ENCODE results near the gene TMEM184A. TPM values are rescaled to one million over a fixed set of nuclear protein-coding genes. Genes with fewer than 3 reads are reported as not detected.

Gene TMEM184A
- total RNA-seq, 2 donors from 2014 or later = 35.8 to 54.3 TPM

DNA sequence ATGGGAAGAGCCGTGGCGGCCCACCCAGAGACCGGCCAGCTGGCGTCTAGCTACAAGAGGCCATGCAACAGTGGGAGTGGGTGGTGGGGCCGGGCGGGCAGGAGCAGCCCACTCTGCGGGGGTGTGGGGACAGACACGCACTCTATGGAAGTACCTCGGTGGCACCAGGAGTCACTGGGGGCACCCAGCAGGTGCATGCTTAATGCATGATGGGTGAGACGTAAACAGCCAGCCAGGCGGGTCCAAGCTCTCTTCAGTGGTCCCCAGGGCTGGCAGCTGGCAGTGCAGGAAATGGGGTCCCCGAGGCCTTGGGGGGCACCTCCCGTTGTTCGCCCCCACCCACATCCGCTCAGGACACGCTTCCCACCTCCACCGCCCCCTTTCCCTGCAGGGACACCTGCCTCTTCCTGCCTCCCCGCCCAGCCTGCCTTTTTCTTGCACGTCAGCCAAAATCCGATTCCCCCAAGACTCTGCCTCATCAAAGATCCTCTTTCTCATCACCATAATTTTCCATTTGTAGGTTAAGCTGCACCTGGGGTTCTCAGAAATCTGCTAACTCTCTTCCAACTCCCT lies 36.4 kb upstream of the TMEM184A start:
- Histone ChIP-seq H3K27me3 (no peaks in the 10 kb centered on the region), H3K36me3 (no peaks in the 10 kb centered on the region), H3K4me3 (no peak overlapping the region), H3K27ac (no peak overlapping the region), H3K9me3 (no peaks in the 10 kb centered on the region), H3K9ac (ENCODE audit: low read depth in 2 of 2, low read length in 2 of 2) (no peak overlapping the region), H3K4me1 (no peaks in the 10 kb centered on the region)
- TF ChIP-seq, protein P1, sequence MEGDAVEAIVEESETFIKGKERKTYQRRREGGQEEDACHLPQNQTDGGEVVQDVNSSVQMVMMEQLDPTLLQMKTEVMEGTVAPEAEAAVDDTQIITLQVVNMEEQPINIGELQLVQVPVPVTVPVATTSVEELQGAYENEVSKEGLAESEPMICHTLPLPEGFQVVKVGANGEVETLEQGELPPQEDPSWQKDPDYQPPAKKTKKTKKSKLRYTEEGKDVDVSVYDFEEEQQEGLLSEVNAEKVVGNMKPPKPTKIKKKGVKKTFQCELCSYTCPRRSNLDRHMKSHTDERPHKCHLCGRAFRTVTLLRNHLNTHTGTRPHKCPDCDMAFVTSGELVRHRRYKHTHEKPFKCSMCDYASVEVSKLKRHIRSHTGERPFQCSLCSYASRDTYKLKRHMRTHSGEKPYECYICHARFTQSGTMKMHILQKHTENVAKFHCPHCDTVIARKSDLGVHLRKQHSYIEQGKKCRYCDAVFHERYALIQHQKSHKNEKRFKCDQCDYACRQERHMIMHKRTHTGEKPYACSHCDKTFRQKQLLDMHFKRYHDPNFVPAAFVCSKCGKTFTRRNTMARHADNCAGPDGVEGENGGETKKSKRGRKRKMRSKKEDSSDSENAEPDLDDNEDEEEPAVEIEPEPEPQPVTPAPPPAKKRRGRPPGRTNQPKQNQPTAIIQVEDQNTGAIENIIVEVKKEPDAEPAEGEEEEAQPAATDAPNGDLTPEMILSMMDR (IDR thresholded peaks at IDR 0.05) = no peak
- intact Hi-C loops (cut with DNase I) = no loop called here
- DNase-seq = no peak

DNA sequence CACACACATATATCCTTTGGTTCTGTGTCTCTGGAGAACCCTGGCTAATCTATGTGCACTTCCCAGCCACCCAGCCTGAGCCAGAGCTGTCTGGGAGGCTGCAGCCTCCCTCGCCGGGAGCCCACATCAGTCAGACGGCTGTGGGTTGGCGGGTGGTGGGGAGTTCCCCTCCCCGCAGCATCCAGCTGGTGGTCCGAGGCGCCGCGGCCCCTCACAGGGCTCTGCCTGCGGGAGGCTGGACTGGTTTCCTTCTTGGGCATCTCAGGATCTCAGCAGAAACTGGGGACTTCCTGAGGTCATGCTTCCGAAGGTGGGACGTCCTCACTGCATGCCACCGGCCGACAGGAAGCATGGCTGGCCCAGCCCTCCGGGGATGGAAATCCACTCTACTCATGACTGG lies 35.9 kb upstream of the TMEM184A start:
- intact Hi-C loops (cut with DNase I) = no loop called here
- no peak overlapping the region for H3K4me3 ChIP-seq
- H3K27me3 ChIP-seq = no peaks in the 10 kb centered on the region

DNA sequence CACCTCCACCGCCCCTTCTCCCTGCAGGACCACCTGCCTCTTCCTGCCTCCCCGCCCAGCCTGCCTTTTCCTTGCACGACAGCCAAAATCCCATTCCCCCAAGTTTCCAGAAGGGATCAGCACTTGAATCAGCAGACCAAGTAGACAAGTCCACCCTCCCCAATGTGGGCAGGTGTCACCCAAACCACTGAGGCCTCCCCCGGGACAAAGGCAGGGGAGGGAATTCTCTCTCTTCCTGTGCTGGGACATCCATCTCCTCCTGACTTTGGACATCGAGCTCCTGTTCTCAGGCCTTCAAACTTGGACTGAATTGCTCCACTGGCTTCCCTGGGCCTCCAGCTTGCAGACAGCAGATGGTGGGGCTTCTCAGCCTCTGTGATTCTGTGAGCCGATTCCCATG lies 35.4 kb upstream of the TMEM184A start:
- Histone ChIP-seq H3K9ac (ENCODE audit: low read depth in 2 of 2, low read length in 2 of 2) (no peak overlapping the region), H3K9me3 (no peaks in the 10 kb centered on the region), H3K36me3 (no peaks in the 10 kb centered on the region), H3K4me3 (no peak overlapping the region), H3K4me1 (no peaks in the 10 kb centered on the region), H3K27ac (no peak overlapping the region), H3K27me3 (no peaks in the 10 kb centered on the region)
- intact Hi-C loops (cut with DNase I) = no loop called here
- DNase-seq = no peak
- TF ChIP-seq, protein P1 (IDR thresholded peaks at IDR 0.05) = no peak

More for the DNA sequence above, 35.9 kb upstream of the TMEM184A start:
- H3K36me3 ChIP-seq = no peaks in the 10 kb centered on the region
- no peaks in the 10 kb centered on the region for H3K9me3 ChIP-seq
- TF ChIP-seq, protein P1 (IDR thresholded peaks at IDR 0.05) = no peak
- no peaks in the 10 kb centered on the region for H3K4me1 ChIP-seq
- H3K9ac ChIP-seq (ENCODE audit: low read depth in 2 of 2, low read length in 2 of 2) = no peak overlapping the region
- DNase-seq = no peak
- no peak overlapping the region for H3K27ac ChIP-seq

DNA sequence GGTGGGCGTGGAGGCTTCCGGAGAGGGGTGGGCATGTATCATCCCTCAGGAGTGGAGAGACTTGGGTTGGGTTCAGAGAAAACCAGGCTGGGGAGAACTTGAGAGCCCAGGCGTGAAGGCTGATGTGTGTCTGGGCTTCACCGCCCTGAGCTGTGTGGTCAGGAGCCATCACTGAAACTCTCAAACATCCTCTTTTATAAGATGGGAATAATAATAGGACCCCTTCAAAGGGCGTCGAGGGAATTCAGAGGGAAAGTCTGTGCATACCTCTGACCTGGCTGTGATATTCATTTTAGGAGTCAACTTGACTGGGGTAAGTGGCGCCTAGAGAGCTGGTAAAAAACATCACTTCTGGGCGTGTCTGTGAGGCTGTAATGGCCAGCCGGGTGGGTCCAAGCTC lies 34.9 kb upstream of the TMEM184A start:
- H3K27me3 ChIP-seq = no peaks in the 10 kb centered on the region
- H3K4me1 ChIP-seq = no peaks in the 10 kb centered on the region
- TF ChIP-seq, protein P1 (IDR thresholded peaks at IDR 0.05) = no peak
- DNase-seq = no peak
- H3K9ac ChIP-seq (ENCODE audit: low read depth in 2 of 2, low read length in 2 of 2) = no peak overlapping the region
- no peaks in the 10 kb centered on the region for H3K36me3 ChIP-seq
- H3K9me3 ChIP-seq = no peaks in the 10 kb centered on the region
- no peak overlapping the region for H3K27ac ChIP-seq
- H3K4me3 ChIP-seq = no peak overlapping the region
- intact Hi-C loops (cut with DNase I) = no loop called here

DNA sequence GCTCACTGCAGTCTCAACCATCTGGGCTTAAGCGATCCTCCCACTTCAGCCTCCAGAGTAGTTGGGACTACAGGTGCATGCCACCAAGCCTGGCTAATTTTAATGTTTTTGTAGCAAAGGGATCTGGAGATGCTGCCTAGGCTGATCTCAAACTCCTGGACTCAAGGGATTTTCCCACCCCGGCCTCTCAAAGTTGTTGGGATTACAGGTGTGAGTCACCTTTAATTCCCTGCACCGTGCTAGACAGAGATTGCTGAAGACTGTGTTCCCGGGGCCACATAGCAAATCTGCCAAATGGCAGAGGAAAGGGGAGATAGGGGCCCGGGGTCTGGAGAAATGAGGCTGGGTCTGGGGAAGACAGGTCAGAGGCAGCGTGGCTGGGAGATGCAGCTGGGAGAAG lies 34.5 kb upstream of the TMEM184A start:
- no peak for DNase-seq
- H3K4me3 ChIP-seq = no peak overlapping the region
- TF ChIP-seq, protein P1 (IDR thresholded peaks at IDR 0.05) = no peak
- intact Hi-C loops (cut with DNase I) = no loop called here
- H3K9ac ChIP-seq (ENCODE audit: low read depth in 2 of 2, low read length in 2 of 2) = no peak overlapping the region
- no peaks in the 10 kb centered on the region for H3K4me1 ChIP-seq
- no peaks in the 10 kb centered on the region for H3K27me3 ChIP-seq
- H3K36me3 ChIP-seq = no peaks in the 10 kb centered on the region
- no peak overlapping the region for H3K27ac ChIP-seq
- H3K9me3 ChIP-seq = no peaks in the 10 kb centered on the region

Measured in colonic mucosa (tissue), 4 donors.